HG03066 (cell line): ENCODE results near the gene POMGNT1.

Experiments used
- ATAC-seq: cut with Tn5 transposase; IDR thresholded peaks from one replicate; pipeline ENCODE4 v1.9.1; 2021; ENCODE audit warnings: low read depth; ENCODE audit not compliant: unreplicated experiment

POMGNT1 gene

GRCh38 chr1:46160212-46160611, 38.0 kb downstream of the POMGNT1 start:
- no peak for ATAC-seq

GRCh38 chr1:46159516-46159915, 38.7 kb downstream of the POMGNT1 start:
- ATAC-seq: no peak

DNA sequence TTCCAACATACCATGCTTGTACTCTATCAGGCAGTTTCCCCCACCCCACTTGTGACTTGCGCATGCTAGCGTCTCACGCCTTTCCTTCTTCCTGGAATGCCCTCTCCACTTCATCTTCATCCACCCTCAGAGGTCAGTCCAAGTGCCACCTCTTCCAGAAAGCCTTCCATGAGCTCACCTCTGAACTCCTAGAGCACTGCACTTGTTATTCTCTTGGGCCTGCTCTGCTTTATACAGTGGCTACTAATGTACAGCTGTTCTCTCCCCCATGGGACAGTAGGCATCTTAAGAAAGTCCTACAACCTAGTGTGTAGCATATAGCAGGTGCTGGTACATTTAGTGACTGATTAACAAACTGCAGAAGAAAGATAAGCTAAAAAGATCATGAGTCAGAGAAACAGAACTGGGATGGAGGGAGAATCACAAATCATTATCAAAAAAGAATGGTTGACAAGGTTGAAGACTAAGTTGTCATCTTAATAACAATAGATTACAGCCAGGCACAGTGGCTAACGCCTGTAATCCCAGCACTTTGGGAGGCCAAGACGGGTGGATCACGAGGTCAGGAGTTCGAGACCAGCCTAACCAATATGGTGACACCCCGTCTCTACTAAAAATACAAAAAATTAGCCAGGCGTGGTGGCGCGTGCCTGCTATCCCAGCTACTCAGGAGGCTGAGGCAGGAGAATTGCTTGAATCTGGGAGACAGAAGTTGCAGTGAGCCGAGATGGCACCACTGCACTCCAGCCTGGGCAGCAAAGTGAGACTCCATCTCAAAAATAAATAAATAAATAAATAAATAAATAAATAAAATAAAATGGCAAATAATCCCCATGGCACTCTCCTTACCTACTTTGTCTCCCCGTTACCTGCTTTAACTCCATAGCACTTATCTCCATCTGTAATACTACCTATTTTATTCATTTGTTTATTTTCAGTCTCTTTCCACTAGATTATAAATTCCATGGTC, 39.6 kb downstream of the POMGNT1 start:
- ATAC-seq: no peak

- ATAC-seq: no peak
These were observed 40.3 kb downstream of the POMGNT1 start for GRCh38 chr1:46157916-46158311.

DNA sequence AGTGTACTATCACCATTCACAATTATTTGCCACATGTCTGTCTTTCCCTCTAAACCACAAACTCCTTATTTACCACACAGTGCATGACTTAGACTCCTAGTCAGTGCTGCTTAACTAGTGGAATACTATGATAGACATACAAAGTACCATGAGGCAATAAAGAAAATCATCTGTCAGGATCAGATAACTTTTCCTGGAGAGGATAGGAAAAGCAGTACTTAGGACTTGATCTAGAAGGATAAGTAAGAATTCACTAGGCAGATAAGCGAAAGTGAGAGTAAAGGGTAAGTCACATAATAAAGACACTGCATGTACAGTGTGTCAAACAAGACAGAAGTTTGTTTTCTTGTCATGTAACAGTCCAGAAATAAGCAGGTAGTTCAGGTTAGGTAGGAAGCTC, 44.5 kb downstream of the POMGNT1 start:
- ATAC-seq: no peak

DNA sequence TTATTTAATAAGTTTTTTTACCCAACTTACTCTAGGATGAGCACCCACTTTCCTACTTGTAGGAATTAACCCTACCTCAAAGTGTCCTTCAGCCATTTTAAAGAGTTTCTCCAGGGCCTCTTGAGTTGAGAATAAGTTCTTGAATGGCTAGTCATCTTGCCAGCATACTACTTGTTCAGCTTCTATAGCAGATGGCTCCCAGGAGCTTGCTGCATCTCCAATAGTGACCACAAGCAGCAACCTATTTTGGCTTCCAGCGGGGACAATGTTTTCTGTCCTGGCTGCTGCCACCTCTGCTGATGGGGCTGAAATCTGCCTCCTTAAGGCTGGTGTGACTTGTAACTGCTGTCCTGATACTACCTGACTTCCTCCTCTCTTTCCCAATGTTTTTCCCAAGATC, 45.0 kb downstream of the POMGNT1 start:
- ATAC-seq: no peak

GRCh38 chr1:46152016-46152415, 46.2 kb downstream of the POMGNT1 start:
- ATAC-seq: no peak

- no peak for ATAC-seq
These were observed 48.1 kb downstream of the POMGNT1 start for GRCh38 chr1:46150085-46150484.

GRCh38 chr1:46148318-46148717, 49.9 kb downstream of the POMGNT1 start:
- ATAC-seq: no peak
